ENCODE measurements around the gene DUSP10.

DNA sequence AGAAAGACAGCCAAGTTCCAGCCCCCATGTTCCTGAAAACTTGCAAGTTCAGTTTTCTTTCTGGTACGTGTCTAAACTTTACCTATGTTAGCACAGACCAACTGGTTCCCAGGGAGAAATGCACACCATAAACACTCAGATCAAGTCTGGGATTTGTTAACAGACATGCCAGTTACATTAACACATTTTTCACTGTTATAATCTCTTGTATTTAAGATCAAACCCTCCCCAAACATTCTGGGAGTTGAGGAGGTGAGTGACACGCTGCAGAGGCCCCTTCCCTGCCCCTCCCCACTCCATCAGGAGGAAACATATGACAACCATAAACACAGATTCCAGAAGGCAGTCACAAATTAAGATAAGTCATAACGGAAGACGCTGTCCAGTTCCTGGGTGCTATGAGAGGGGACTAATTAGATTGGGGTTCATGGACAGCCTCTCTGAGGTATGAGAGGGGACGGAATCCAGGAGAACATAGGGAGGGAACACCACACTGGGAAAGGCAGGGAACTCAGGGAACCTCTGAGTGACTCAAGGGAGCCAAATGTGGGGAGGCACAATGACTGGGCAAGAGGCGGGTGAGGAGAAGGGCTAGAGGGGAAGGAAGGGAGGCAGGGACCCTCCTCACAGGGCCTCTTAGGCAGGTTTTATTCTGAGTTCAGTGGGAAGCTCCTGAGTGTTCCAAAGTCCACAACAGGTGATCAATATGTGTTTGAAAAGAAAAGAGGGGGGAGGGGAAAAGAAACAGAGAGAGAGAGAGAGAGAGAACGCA, 25.0 kb downstream of the DUSP10 start:
- TF ChIP-seq, protein P1, sequence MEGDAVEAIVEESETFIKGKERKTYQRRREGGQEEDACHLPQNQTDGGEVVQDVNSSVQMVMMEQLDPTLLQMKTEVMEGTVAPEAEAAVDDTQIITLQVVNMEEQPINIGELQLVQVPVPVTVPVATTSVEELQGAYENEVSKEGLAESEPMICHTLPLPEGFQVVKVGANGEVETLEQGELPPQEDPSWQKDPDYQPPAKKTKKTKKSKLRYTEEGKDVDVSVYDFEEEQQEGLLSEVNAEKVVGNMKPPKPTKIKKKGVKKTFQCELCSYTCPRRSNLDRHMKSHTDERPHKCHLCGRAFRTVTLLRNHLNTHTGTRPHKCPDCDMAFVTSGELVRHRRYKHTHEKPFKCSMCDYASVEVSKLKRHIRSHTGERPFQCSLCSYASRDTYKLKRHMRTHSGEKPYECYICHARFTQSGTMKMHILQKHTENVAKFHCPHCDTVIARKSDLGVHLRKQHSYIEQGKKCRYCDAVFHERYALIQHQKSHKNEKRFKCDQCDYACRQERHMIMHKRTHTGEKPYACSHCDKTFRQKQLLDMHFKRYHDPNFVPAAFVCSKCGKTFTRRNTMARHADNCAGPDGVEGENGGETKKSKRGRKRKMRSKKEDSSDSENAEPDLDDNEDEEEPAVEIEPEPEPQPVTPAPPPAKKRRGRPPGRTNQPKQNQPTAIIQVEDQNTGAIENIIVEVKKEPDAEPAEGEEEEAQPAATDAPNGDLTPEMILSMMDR (IDR thresholded peaks at IDR 0.05; ENCODE audit: insufficient read depth, low read length), result no peak
- no peak for TF ChIP-seq SPI1 (IDR thresholded peaks at IDR 0.05; ENCODE audit: borderline replicate concordance, low read depth)
- no peak for TF ChIP-seq POLR2AphosphoS5 (IDR thresholded peaks at IDR 0.05; ENCODE audit: low read depth)
- peak; percentile 58 for TF ChIP-seq REST (IDR thresholded peaks at IDR 0.05; ENCODE audit: insufficient replicate concordance, low read depth)
- TF ChIP-seq GABPA (IDR thresholded peaks at IDR 0.05; ENCODE audit: low read depth), result no peak

All from HL-60 (cell line).